D721Med (cell line): ENCODE data around the gene FGF9.

Experiments used
- DNase-seq: peaks from one replicate; pipeline ENCODE4 v3.0.0; 2011; ENCODE audit warnings: low spot score; ENCODE audit not compliant: insufficient read length
- FAIRE-seq: peaks from 2 replicates; lab custom pipeline; 2011; peaks lifted over from hg19 to GRCh38; lab: Jason Lieb, UNC
- CTCF ChIP-seq: IDR thresholded peaks from 2 replicates; pipeline ENCODE4 v1.5.1; 2012; ENCODE audit warnings: mild to moderate bottlenecking, control low read depth; ENCODE audit not compliant: insufficient read depth; ENCODE audit errors: missing control alignments

The FGF9 gene

GRCh38 chr13:21741396-21741979 lies 70.6 kb downstream of the FGF9 start:
- FAIRE-seq: no peak
- no peak for TF ChIP-seq CTCF

GRCh38 chr13:21742096-21742495 lies 71.2 kb downstream of the FGF9 start:
- TF ChIP-seq CTCF: no peak
- DNase-seq (no peak), FAIRE-seq (no peak)

More at GRCh38 chr13:21741396-21741979, 70.6 kb downstream of the FGF9 start:
- DNase-seq: no peak

- no peak for DNase-seq
- TF ChIP-seq CTCF: no peak
- FAIRE-seq: no peak
Measured at GRCh38 chr13:21744149-21744548, 73.3 kb downstream of the FGF9 start.

- no peak for FAIRE-seq
- DNase-seq: no peak
- TF ChIP-seq CTCF: no peak
Measured at GRCh38 chr13:21745307-21745706, 74.4 kb downstream of the FGF9 start.

- no peak for FAIRE-seq
- no peak for TF ChIP-seq CTCF
- DNase-seq: no peak
Measured at GRCh38 chr13:21747456-21747855, 76.6 kb downstream of the FGF9 start.

GRCh38 chr13:21748166-21748565 lies 77.3 kb downstream of the FGF9 start:
- DNase-seq (no peak), FAIRE-seq (no peak)
- TF ChIP-seq CTCF: no peak

GRCh38 chr13:21749410-21749809 lies 78.5 kb downstream of the FGF9 start:
- TF ChIP-seq CTCF: no peak
- FAIRE-seq (no peak), DNase-seq (no peak)
